K562 (cell line): ENCODE data around the gene PALM3. TPM values are rescaled to one million over a fixed set of nuclear protein-coding genes. Genes with fewer than 3 reads are reported as not detected.

Source experiments
- ARID1B ChIP-seq: fragments of 450-650 bp; IDR thresholded peaks from 2 replicates; pipeline ENCODE4 v1.6.1; 2016; ENCODE audit warnings: antibody characterized with exemption, mild to moderate bottlenecking, inconsistent platforms
- CHD2 ChIP-seq: IDR thresholded peaks from 2 replicates; pipeline ENCODE4 v1.6.1; 2011; ENCODE audit warnings: low read depth, low read length
- ELF1 ChIP-seq: fragments of 200-800 bp; sonication (Bioruptor generic); IDR thresholded peaks from 2 replicates; pipeline ENCODE4 v1.6.1; 2016; ENCODE audit warnings: missing genetic modification characterization, missing compliant biosample characterization
- FOXA1 ChIP-seq: fragments of 450-650 bp; IDR thresholded peaks from 2 replicates; pipeline ENCODE4 v1.6.1; 2016; ENCODE audit warnings: mild to moderate bottlenecking, borderline replicate concordance
- FOXK2 ChIP-seq, 2 experiments: fragments of 450-650 bp; IDR thresholded peaks in 1 of 2; conservative IDR thresholded peaks in 1 of 2; 2 replicates each; pipeline ENCODE4 v1.6.1; 2016; ENCODE audit warnings: low read depth in 2 of 2, mild to moderate bottlenecking in 1 of 2
- KLF10 ChIP-seq: fragments of 250-450 bp; sonication (Bioruptor Pico); IDR thresholded peaks from 2 replicates; pipeline ENCODE4 v1.6.1; 2021; ENCODE audit warnings: matching md5 sums
- KLF6 ChIP-seq: fragments of 250-450 bp; sonication (Bioruptor Pico); IDR thresholded peaks from 2 replicates; pipeline ENCODE4 v1.4.0; 2020; ENCODE audit warnings: mild to moderate bottlenecking, moderate library complexity, borderline replicate concordance
- LEF1 ChIP-seq: fragments of 450-650 bp; IDR thresholded peaks from 2 replicates; pipeline ENCODE4 v1.6.1; 2016; ENCODE audit warnings: mild to moderate bottlenecking
- NFE2 ChIP-seq: IDR thresholded peaks from 2 replicates; pipeline ENCODE4 v1.6.1; 2014; ENCODE audit warnings: antibody characterized with exemption, low read depth
- PHB ChIP-seq: fragments of 250-450 bp; sonication (Bioruptor Pico); IDR thresholded peaks from 2 replicates; pipeline ENCODE4 v1.5.0; 2021
- RCOR1 ChIP-seq, 2 experiments: IDR thresholded peaks; 2 replicates each; pipeline ENCODE4 v1.6.1; 2012; ENCODE audit warnings: low read depth in 2 of 2, low read length in 2 of 2, borderline replicate concordance in 1 of 2, improper control_type of control experiment in 1 of 2
- SMARCA5 ChIP-seq: fragments of 450-650 bp; IDR thresholded peaks from 2 replicates; pipeline ENCODE4 v1.6.1; 2016
- SPI1 ChIP-seq: IDR thresholded peaks from 2 replicates; pipeline ENCODE4 v1.6.1; 2011; ENCODE audit warnings: low read depth, low read length, control low read depth, borderline replicate concordance
- TARDBP ChIP-seq: fragments of 450-650 bp; IDR thresholded peaks from 2 replicates; pipeline ENCODE4 v1.6.1; 2016
- ZC3H8 ChIP-seq: fragments of 450-650 bp; IDR thresholded peaks from 2 replicates; pipeline ENCODE4 v1.6.1; 2017
- ZNF707 ChIP-seq: fragments of 250-450 bp; sonication (Bioruptor Pico); conservative IDR thresholded peaks from 2 replicates; pipeline ENCODE4 v1.8.0; 2022; ENCODE audit warnings: inconsistent platforms, mild to moderate bottlenecking, moderate library complexity
- polyA plus RNA-seq, 8 experiments: library from polyadenylated mRNA; depleted of rRNA in 4 of 8; stranded (reverse) in 5 of 8; unstranded in 3 of 8; fragments of >200 nt; fragmentation: Nextera tagmentation in 2 of 8; fragmentation: Illumina TruSeq in 1 of 8; extraction: Ambion mirVana in 2 of 8; extraction: Trizol in 1 of 8; gene quantifications; 2 replicates each; pipeline versions ENCODE4 v1.2.1 to v1.2.3, GENCODE V29; 2011 to 2014; ENCODE audit warnings: inconsistent platforms in 1 of 8, missing spikeins in 1 of 8
- total RNA-seq, 7 experiments: library from RNA; depleted of rRNA in 6 of 7; stranded (reverse); fragments of >200 nt in 6 of 7; fragmentation: Illumina TruSeq in 2 of 7; extraction: Trizol in 2 of 7; gene quantifications; 2 replicates each; pipeline versions ENCODE4 v1.2.1 to v1.2.3, GENCODE V29; 2011 to 2021; ENCODE audit warnings: low replicate concordance in 1 of 7
- TF ChIP-seq, protein P1 (sequence below), 3 experiments: fragments of 200-800 bp in 1 of 3; sonication (Bioruptor generic) in 1 of 3; sonication (generic) in 1 of 3; formaldehyde crosslinking in 1 of 3; IDR thresholded peaks; 2 replicates each; pipeline versions ENCODE4 v1.6.1 to v1.8.0; 2016 to 2022; ENCODE audit warnings: mild to moderate bottlenecking in 2 of 3, missing compliant biosample characterization in 2 of 3, missing genetic modification characterization in 2 of 3, missing genetic modification reagents in 1 of 3
- TF ChIP-seq, protein P2 (sequence below): fragments of 450-650 bp; formaldehyde crosslinking; IDR thresholded peaks from 2 replicates; pipeline ENCODE4 v1.4.0; 2020; ENCODE audit warnings: mild to moderate bottlenecking, mixed read lengths
- TF ChIP-seq, protein P3 (sequence below): fragments of 450-650 bp; formaldehyde crosslinking; conservative IDR thresholded peaks from 2 replicates; pipeline ENCODE4 v1.4.0; 2022; ENCODE audit warnings: mild to moderate bottlenecking, missing genetic modification characterization
- TF ChIP-seq, protein P4 (sequence below): fragments of 200-400 bp; formaldehyde crosslinking; IDR thresholded peaks from 2 replicates; pipeline ENCODE4 v1.6.1; 2017; ENCODE audit warnings: mild to moderate bottlenecking, low read depth, low read length, moderate library complexity
- TF ChIP-seq, protein P5 (sequence below): sonication (generic); formaldehyde crosslinking; IDR thresholded peaks from 2 replicates; pipeline ENCODE4 v1.8.0; 2022; ENCODE audit warnings: mild to moderate bottlenecking, missing genetic modification reagents

The PALM3 gene
- total and polyA plus RNA-seq, 9 of the 15 experiments (the other 6 are each of a cell fraction or from before 2014, with no cell fraction given) = 0.07 to 9.3 (median 3.3) TPM

DNA sequence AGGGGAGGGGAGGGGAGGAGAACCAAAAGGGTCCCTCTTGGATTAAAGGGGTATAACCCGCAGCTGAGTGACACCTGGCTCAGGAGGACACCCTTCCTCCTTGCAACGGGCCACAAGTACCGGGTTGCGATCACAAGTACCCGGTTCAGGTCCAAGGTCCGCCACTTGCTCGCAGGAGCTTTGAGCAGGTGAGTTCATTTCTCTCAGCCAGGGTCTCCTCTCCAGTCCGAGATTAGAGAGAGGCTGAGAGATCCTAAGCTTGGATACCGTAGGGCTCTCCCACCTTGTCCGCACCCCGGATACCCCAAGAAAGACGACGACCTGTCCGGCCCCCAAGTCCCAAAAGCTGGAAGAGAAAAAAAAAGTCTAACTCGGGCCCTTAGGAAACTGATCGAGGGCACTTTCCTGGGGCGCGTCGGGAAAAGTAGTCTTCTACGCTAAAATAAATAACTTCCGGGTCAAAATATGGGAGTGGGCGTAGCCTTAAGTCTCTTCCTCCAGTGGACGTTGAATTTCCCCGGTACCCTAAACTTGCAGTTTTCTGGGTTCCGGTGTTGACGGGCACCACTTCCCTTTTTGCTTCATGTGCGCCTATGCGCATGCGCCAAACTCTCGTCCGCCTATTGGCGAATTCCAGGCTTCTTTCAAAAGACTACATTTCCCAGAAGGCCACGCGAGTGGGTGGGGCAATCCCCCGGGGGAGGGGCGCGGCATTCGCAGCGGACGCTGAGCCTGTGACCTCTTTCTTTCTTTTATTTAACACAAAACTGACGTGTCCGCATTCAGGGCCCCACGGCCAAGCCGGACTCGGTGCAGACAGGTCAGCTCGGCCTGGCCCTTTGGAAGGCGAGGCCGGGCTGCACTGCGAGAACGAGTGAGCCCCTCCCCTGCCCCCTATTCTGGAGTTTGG lies 19.3 kb upstream of the PALM3 start (continued):
- TF ChIP-seq, protein P1, sequence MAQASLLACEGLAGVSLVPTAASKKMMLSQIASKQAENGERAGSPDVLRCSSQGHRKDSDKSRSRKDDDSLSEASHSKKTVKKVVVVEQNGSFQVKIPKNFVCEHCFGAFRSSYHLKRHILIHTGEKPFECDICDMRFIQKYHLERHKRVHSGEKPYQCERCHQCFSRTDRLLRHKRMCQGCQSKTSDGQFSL (CRISPR knock-in tag; IDR thresholded peaks at IDR 0.05) = no peak; the same call in 1 of the 2 replicates
- TF ChIP-seq, protein P1 (tag; IDR thresholded peaks at IDR 0.05) = no peak
- TF ChIP-seq RCOR1 (IDR thresholded peaks at IDR 0.05; ENCODE audit: borderline replicate concordance in 1 of 2, low read depth in 2 of 2, low read length in 2 of 2) = no peak; a peak in 1 of 4 replicates
- no peak for TF ChIP-seq TARDBP
- no peak for TF ChIP-seq ZNF707 (CRISPR knock-in tag)
- TF ChIP-seq PHB = no peak
- peak; percentile 98 for TF ChIP-seq ELF1
- peak; percentile 99 for TF ChIP-seq SPI1
- TF ChIP-seq NFE2 = peak; percentile 54; the same call in 1 of the 2 replicates
- TF ChIP-seq FOXA1 = no peak
- TF ChIP-seq, protein P2, sequence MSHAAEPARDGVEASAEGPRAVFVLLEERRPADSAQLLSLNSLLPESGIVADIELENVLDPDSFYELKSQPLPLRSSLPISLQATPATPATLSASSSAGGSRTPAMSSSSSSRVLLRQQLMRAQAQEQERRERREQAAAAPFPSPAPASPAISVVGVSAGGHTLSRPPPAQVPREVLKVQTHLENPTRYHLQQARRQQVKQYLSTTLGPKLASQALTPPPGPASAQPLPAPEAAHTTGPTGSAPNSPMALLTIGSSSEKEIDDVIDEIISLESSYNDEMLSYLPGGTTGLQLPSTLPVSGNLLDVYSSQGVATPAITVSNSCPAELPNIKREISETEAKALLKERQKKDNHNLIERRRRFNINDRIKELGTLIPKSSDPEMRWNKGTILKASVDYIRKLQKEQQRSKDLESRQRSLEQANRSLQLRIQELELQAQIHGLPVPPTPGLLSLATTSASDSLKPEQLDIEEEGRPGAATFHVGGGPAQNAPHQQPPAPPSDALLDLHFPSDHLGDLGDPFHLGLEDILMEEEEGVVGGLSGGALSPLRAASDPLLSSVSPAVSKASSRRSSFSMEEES (CRISPR knock-in tag) = no peak
- no peak for TF ChIP-seq LEF1
- no peak for TF ChIP-seq SMARCA5
- TF ChIP-seq, protein P3, sequence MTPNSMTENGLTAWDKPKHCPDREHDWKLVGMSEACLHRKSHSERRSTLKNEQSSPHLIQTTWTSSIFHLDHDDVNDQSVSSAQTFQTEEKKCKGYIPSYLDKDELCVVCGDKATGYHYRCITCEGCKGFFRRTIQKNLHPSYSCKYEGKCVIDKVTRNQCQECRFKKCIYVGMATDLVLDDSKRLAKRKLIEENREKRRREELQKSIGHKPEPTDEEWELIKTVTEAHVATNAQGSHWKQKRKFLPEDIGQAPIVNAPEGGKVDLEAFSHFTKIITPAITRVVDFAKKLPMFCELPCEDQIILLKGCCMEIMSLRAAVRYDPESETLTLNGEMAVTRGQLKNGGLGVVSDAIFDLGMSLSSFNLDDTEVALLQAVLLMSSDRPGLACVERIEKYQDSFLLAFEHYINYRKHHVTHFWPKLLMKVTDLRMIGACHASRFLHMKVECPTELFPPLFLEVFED (CRISPR knock-in tag) = 0 out of 2 replicates have a peak, but pooled peaks have one; percentile 3
- no peak for TF ChIP-seq KLF10 (CRISPR knock-in tag)
- TF ChIP-seq, protein P4, sequence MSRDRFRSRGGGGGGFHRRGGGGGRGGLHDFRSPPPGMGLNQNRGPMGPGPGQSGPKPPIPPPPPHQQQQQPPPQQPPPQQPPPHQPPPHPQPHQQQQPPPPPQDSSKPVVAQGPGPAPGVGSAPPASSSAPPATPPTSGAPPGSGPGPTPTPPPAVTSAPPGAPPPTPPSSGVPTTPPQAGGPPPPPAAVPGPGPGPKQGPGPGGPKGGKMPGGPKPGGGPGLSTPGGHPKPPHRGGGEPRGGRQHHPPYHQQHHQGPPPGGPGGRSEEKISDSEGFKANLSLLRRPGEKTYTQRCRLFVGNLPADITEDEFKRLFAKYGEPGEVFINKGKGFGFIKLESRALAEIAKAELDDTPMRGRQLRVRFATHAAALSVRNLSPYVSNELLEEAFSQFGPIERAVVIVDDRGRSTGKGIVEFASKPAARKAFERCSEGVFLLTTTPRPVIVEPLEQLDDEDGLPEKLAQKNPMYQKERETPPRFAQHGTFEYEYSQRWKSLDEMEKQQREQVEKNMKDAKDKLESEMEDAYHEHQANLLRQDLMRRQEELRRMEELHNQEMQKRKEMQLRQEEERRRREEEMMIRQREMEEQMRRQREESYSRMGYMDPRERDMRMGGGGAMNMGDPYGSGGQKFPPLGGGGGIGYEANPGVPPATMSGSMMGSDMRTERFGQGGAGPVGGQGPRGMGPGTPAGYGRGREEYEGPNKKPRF = no peak
- TF ChIP-seq CHD2 = no peak
- TF ChIP-seq ARID1B = no peak
- TF ChIP-seq KLF6 (CRISPR knock-in tag) = no peak
- TF ChIP-seq FOXK2 (conservative IDR thresholded peaks at IDR 0.05 in 1 of 2, IDR thresholded peaks at IDR 0.05 in 1 of 2; ENCODE audit: low read depth in 2 of 2) = peak; percentile 92 to 95
- TF ChIP-seq, protein P5, sequence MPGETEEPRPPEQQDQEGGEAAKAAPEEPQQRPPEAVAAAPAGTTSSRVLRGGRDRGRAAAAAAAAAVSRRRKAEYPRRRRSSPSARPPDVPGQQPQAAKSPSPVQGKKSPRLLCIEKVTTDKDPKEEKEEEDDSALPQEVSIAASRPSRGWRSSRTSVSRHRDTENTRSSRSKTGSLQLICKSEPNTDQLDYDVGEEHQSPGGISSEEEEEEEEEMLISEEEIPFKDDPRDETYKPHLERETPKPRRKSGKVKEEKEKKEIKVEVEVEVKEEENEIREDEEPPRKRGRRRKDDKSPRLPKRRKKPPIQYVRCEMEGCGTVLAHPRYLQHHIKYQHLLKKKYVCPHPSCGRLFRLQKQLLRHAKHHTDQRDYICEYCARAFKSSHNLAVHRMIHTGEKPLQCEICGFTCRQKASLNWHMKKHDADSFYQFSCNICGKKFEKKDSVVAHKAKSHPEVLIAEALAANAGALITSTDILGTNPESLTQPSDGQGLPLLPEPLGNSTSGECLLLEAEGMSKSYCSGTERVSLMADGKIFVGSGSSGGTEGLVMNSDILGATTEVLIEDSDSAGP (CRISPR knock-in tag) = no peak
- no peak for TF ChIP-seq ZC3H8
